Testis (tissue), 2 donors: ENCODE data around the gene SCNN1B.

ENCODE experiments used
- CTCF ChIP-seq, 3 experiments: fragments of 450-650 bp in 2 of 3; fragments of 200-600 bp in 1 of 3; sonication (generic) in 1 of 3; IDR thresholded peaks; one replicate each; pipeline ENCODE4 v1.5.1; 2016 to 2019; ENCODE audit warnings: antibody characterized with exemption in 3 of 3, mild to moderate bottlenecking in 2 of 3, moderate library complexity in 1 of 3
- POLR2A ChIP-seq: fragments of 450-650 bp; IDR thresholded peaks from one replicate; pipeline ENCODE4 v1.6.1; 2017; ENCODE audit warnings: antibody characterized with exemption, mild to moderate bottlenecking, moderate library complexity

- no peak for TF ChIP-seq CTCF (IDR thresholded peaks at IDR 0.05)
- TF ChIP-seq POLR2A = no peak
Observed at GRCh38 chr16:23337836-23338550, 35.9 kb downstream of the SCNN1B start.
